Neural cell (in vitro differentiated cells): Measurements from ENCODE around the gene SZT2. TPM values are rescaled to one million over a fixed set of nuclear protein-coding genes. Genes with fewer than 3 reads are reported as not detected.

Source experiments
- H2AFZ ChIP-seq: fragments of 200-600, 300-800 bp; sonication (generic), shearing (Covaris generic); 2 replicates; pipeline ENCODE4 v1.6.0; 2014; ENCODE audit warnings: low read depth, mild to moderate bottlenecking, antibody characterized with exemption, low read length, moderate library complexity
- H3F3A ChIP-seq: fragments of 200-600 bp; shearing (Covaris generic); 2 replicates; pipeline ENCODE4 v1.6.1; 2016; ENCODE audit warnings: mild to moderate bottlenecking, moderate library complexity, mixed read lengths, antibody characterized with exemption, low read length; ENCODE audit not compliant: insufficient read depth, poor library complexity, severe bottlenecking
- H3K27ac ChIP-seq: fragments of 200-600, 300-800 bp; sonication (generic), shearing (Covaris generic); 2 replicates; pipeline ENCODE4 v1.5.1; 2014; ENCODE audit warnings: mild to moderate bottlenecking, low read length, moderate library complexity
- H3K27me3 ChIP-seq: fragments of 300-800, 200-600 bp; sonication (generic), shearing (Covaris generic); 2 replicates; pipeline ENCODE4 v1.6.0; 2014; ENCODE audit warnings: mild to moderate bottlenecking, low read depth, low read length, moderate library complexity; ENCODE audit not compliant: insufficient read depth
- H3K36me3 ChIP-seq: fragments of 300-800, 200-600 bp; sonication (generic), shearing (Covaris generic); 2 replicates; pipeline ENCODE4 v1.5.1; 2014; ENCODE audit warnings: mild to moderate bottlenecking, antibody characterized with exemption, low read length, moderate library complexity; ENCODE audit not compliant: insufficient read depth
- H3K4me2 ChIP-seq: fragments of 300-800, 200-600 bp; sonication (generic), shearing (Covaris generic); 2 replicates; pipeline ENCODE4 v1.6.0; 2014; ENCODE audit warnings: mild to moderate bottlenecking, low read length
- H3K4me3 ChIP-seq: fragments of 300-800, 200-600 bp; sonication (generic), shearing (Covaris generic); 2 replicates; pipeline ENCODE4 v1.5.1; 2014; ENCODE audit warnings: mild to moderate bottlenecking, low read length, moderate library complexity
- H3K79me2 ChIP-seq: fragments of 200-600 bp; shearing (Covaris generic); replicated peaks from 2 replicates; pipeline ENCODE4 v1.6.0; 2014; ENCODE audit warnings: mild to moderate bottlenecking, low read length, moderate library complexity; ENCODE audit not compliant: insufficient read depth
- H3K9ac ChIP-seq: fragments of 300-800, 200-600 bp; sonication (generic), shearing (Covaris generic); 2 replicates; pipeline ENCODE4 v1.6.1; 2016; ENCODE audit warnings: mild to moderate bottlenecking, low read length, mixed read lengths
- H3K9me2 ChIP-seq: fragments of 200-600 bp; shearing (Covaris generic); 2 replicates; pipeline ENCODE4 v1.6.1; 2016; ENCODE audit warnings: mild to moderate bottlenecking, low read length, mixed read lengths; ENCODE audit not compliant: insufficient read depth
- H3K9me3 ChIP-seq: fragments of 200-600, 300-800 bp; sonication (generic), shearing (Covaris generic); 2 replicates; pipeline ENCODE4 v1.6.1; 2016; ENCODE audit warnings: mild to moderate bottlenecking, mixed run types, low read length, moderate library complexity, mixed read lengths
- H4K20me1 ChIP-seq: fragments of 200-600 bp; shearing (Covaris generic); 2 replicates; pipeline ENCODE4 v1.6.1; 2016; ENCODE audit warnings: mild to moderate bottlenecking, mixed run types; ENCODE audit not compliant: insufficient read depth
- EP300 ChIP-seq: fragments of 450-650 bp; conservative IDR thresholded peaks from 2 replicates; pipeline ENCODE4 v1.6.1; 2014; ENCODE audit warnings: antibody characterized with exemption, mild to moderate bottlenecking, moderate library complexity; ENCODE audit not compliant: poor library complexity, severe bottlenecking
- EZH2 ChIP-seq: fragments of 200-600, 300-800 bp; shearing (Covaris generic), sonication (generic); IDR thresholded peaks from 2 replicates; pipeline ENCODE4 v1.6.1; 2014; ENCODE audit warnings: antibody characterized with exemption, low read length, borderline replicate concordance, mild to moderate bottlenecking; ENCODE audit not compliant: insufficient read depth, poor library complexity, severe bottlenecking
- MXI1 ChIP-seq: fragments of 450-650 bp; conservative IDR thresholded peaks from 2 replicates; pipeline ENCODE4 v1.6.1; 2014; ENCODE audit warnings: antibody characterized with exemption, mild to moderate bottlenecking; ENCODE audit not compliant: poor library complexity, severe bottlenecking
- POLR2AphosphoS5 ChIP-seq: IDR thresholded peaks from 2 replicates; pipeline ENCODE4 v1.6.1; 2012
- RAD21 ChIP-seq: fragments of 450-650 bp; conservative IDR thresholded peaks from 2 replicates; pipeline ENCODE4 v1.6.1; 2014; ENCODE audit warnings: antibody characterized with exemption, mild to moderate bottlenecking, moderate library complexity
- SMC3 ChIP-seq: fragments of 450-650 bp; conservative IDR thresholded peaks from 2 replicates; pipeline ENCODE4 v1.6.1; 2014; ENCODE audit warnings: antibody characterized with exemption, mild to moderate bottlenecking, moderate library complexity; ENCODE audit not compliant: poor library complexity
- TAF1 ChIP-seq: IDR thresholded peaks from 2 replicates; pipeline ENCODE4 v1.6.1; 2012; ENCODE audit warnings: low read depth
- polyA plus RNA-seq: library from polyadenylated mRNA; depleted of rRNA; stranded (reverse); fragments of >200 nt; gene quantifications from 2 replicates; pipeline ENCODE4 v1.2.3, GENCODE V29; 2014
- TF ChIP-seq, protein P1 (sequence below): fragments of 450-650 bp; IDR thresholded peaks from 2 replicates; pipeline ENCODE4 v1.5.1; 2014; ENCODE audit warnings: antibody characterized with exemption, mild to moderate bottlenecking, moderate library complexity; ENCODE audit not compliant: poor library complexity, severe bottlenecking
- TF ChIP-seq, protein P2 (sequence below): IDR thresholded peaks from 2 replicates; pipeline ENCODE4 v1.6.1; 2012; ENCODE audit warnings: borderline replicate concordance

The SZT2 gene
- polyA plus RNA-seq, 1 donor from 2014 or later: 6.6 TPM

DNA sequence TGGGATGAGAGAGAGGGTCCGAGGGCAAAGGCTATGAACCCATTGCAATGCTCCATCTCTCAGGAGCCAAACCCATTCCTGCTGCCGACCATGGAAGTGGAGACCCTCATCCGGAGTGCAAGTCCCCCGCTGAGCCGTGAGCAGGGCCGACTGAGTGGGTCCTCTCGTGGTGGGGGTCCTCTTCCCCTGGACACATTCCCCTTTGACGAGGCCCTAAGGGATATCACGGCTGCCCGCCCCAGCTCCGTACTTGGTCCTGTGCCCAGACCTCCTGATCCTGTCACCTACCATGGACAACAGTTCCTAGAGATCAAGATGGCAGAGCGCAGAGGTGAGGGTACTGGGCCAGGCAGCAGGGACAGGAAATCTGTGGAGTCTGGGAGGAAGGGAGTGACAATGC lies 53.1 kb downstream of the SZT2 start:
- H3K9me2 ChIP-seq: no peaks in the 10 kb centered on the region
- H3K4me2 ChIP-seq: no peak overlapping the region
- H3K27ac ChIP-seq: no peak overlapping the region
- H3K9ac ChIP-seq: no peak overlapping the region
- H4K20me1 ChIP-seq: no peaks in the 10 kb centered on the region
- no peaks in the 10 kb centered on the region for H3K27me3 ChIP-seq
- no peak overlapping the region for H2AFZ ChIP-seq
- no peaks in the 10 kb centered on the region for H3K79me2 ChIP-seq
- H3F3A ChIP-seq: no peaks in the 10 kb centered on the region
- H3K36me3 ChIP-seq: no peaks in the 10 kb centered on the region
- no peaks in the 10 kb centered on the region for H3K9me3 ChIP-seq
- no peak overlapping the region for H3K4me3 ChIP-seq
- TF ChIP-seq EP300 (no peak), POLR2AphosphoS5 (no peak), RAD21 (no peak), EZH2 (no peak), TAF1 (no peak), MXI1 (no peak), SMC3 (no peak)
- TF ChIP-seq, protein P1, sequence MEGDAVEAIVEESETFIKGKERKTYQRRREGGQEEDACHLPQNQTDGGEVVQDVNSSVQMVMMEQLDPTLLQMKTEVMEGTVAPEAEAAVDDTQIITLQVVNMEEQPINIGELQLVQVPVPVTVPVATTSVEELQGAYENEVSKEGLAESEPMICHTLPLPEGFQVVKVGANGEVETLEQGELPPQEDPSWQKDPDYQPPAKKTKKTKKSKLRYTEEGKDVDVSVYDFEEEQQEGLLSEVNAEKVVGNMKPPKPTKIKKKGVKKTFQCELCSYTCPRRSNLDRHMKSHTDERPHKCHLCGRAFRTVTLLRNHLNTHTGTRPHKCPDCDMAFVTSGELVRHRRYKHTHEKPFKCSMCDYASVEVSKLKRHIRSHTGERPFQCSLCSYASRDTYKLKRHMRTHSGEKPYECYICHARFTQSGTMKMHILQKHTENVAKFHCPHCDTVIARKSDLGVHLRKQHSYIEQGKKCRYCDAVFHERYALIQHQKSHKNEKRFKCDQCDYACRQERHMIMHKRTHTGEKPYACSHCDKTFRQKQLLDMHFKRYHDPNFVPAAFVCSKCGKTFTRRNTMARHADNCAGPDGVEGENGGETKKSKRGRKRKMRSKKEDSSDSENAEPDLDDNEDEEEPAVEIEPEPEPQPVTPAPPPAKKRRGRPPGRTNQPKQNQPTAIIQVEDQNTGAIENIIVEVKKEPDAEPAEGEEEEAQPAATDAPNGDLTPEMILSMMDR: no peak

DNA sequence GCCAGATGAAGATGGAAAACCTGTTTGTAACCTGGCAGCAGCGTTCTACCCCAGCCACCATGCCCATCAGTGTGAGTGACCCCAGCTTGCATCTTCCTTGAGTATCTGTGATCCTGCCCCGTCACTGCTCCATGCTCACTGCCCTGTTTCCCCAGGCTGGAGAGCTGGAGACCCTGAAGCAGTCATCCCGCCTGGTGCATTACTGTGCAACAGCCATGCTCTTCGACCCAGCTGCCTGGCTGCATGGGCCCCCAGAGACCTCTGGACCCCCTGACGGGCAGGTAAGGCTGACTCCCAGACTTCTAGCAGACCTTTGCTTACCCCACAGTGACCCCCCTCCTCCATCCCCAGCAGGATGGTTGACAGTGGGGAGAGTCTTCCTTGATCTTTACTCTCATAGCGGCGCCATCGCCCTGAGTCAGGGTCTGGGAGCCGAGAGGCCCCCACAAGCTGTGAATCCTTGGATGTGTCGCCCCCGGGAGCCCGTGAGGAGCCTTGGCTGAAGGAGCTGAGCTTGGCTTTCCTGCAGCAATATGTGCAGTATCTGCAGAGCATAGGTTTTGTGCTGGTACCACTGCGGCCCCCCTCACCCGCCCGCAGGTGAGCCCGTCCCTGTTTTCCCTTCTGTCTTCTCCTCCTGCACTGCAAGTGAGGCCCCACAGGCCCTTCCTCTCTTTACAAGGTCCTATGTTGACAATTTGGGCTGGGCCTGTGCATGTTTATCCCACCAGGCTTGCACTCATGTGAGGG lies 53.7 kb downstream of the SZT2 start:
- Histone ChIP-seq H3K27me3 (no peaks in the 10 kb centered on the region), H3K79me2 (no peaks in the 10 kb centered on the region), H3K27ac (no peak overlapping the region), H3F3A (no peaks in the 10 kb centered on the region), H3K36me3 (no peaks in the 10 kb centered on the region), H3K9ac (no peak overlapping the region), H3K4me3 (no peak overlapping the region), H2AFZ (no peak overlapping the region), H3K4me2 (no peak overlapping the region), H4K20me1 (no peaks in the 10 kb centered on the region), H3K9me2 (no peaks in the 10 kb centered on the region), H3K9me3 (no peaks in the 10 kb centered on the region)
- TF ChIP-seq EZH2 (no peak), EP300 (no peak), POLR2AphosphoS5 (no peak), SMC3 (no peak), RAD21 (no peak), TAF1 (no peak), MXI1 (no peak)
- TF ChIP-seq, protein P2, sequence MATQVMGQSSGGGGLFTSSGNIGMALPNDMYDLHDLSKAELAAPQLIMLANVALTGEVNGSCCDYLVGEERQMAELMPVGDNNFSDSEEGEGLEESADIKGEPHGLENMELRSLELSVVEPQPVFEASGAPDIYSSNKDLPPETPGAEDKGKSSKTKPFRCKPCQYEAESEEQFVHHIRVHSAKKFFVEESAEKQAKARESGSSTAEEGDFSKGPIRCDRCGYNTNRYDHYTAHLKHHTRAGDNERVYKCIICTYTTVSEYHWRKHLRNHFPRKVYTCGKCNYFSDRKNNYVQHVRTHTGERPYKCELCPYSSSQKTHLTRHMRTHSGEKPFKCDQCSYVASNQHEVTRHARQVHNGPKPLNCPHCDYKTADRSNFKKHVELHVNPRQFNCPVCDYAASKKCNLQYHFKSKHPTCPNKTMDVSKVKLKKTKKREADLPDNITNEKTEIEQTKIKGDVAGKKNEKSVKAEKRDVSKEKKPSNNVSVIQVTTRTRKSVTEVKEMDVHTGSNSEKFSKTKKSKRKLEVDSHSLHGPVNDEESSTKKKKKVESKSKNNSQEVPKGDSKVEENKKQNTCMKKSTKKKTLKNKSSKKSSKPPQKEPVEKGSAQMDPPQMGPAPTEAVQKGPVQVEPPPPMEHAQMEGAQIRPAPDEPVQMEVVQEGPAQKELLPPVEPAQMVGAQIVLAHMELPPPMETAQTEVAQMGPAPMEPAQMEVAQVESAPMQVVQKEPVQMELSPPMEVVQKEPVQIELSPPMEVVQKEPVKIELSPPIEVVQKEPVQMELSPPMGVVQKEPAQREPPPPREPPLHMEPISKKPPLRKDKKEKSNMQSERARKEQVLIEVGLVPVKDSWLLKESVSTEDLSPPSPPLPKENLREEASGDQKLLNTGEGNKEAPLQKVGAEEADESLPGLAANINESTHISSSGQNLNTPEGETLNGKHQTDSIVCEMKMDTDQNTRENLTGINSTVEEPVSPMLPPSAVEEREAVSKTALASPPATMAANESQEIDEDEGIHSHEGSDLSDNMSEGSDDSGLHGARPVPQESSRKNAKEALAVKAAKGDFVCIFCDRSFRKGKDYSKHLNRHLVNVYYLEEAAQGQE: no peak
- TF ChIP-seq, protein P1: no peak
